ENCODE results near the gene ZBTB6. TPM values are rescaled to one million over a fixed set of nuclear protein-coding genes. Genes with fewer than 3 reads are reported as not detected.
A peak's percentile ranks its signal among the peaks of the same experiment; 100 is the strongest.

ZBTB6 gene, protein sequence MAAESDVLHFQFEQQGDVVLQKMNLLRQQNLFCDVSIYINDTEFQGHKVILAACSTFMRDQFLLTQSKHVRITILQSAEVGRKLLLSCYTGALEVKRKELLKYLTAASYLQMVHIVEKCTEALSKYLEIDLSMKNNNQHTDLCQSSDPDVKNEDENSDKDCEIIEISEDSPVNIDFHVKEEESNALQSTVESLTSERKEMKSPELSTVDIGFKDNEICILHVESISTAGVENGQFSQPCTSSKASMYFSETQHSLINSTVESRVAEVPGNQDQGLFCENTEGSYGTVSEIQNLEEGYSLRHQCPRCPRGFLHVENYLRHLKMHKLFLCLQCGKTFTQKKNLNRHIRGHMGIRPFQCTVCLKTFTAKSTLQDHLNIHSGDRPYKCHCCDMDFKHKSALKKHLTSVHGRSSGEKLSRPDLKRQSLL
- 9.0 and 9.4 TPM in 2 replicates for polyA plus RNA-seq (2014; cell fraction: cytosol; rRNA removed)
- polyA plus RNA-seq (2014; cell fraction: nucleus; rRNA removed) = 3.8 and 4.2 TPM in 2 replicates

GRCh38 chr9:122912964-122913673 lies at the start of gene ZBTB6:
Gene ZBTB6, minus strand, starts transcription at chr9:122913323. Its CDS starts 1,251 bp downstream, at chr9:122912072.
- peak; percentile 89 for DNase-seq (ENCODE audit: low spot score)

GRCh38 chr9:122961139-122961538 lies 48.0 kb upstream of the ZBTB6 start:
- DNase-seq (ENCODE audit: low spot score) = no peak

DNA sequence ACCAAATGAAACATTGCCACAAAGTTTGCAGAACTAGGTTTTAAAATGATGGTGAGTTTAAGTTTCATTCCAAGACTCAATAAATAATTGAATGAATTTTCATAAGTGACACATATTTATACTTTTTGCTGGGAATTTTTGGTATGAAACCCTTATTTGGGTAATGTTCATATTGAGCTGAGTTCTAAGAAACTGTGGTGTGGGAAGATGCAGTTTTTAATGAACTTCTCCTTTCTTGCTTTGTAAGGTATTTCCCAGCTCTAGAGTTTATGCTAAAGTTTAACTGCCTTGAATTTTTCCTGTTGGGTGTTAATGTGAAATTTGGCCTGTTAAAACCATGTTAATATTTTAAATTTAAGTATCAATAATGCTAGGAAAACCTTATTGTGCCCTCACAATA lies 42.8 kb upstream of the ZBTB6 start:
- DNase-seq (ENCODE audit: low spot score) = no peak

DNA sequence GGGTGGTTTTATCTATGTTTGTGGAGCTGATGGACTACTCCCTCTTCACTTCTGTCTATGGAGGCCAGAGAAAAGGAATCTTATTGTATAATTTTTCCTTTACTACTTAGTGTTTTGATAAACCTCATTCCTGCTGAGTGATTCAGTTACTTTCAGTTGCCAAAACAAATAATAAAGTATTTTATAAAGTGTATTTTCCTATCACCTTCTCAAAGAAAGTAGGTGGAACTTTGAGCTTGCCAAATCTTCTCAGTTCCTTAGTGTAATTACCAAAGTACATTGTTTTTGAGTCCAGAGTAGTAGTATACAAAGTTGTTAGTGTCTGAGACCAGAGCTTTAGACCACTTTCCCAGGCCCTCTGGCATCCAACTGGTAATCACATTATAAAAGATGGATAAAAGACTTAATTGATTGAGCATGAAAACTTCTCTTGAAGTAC lies 41.1 kb upstream of the ZBTB6 start:
- DNase-seq (ENCODE audit: low spot score) = no peak

DNA sequence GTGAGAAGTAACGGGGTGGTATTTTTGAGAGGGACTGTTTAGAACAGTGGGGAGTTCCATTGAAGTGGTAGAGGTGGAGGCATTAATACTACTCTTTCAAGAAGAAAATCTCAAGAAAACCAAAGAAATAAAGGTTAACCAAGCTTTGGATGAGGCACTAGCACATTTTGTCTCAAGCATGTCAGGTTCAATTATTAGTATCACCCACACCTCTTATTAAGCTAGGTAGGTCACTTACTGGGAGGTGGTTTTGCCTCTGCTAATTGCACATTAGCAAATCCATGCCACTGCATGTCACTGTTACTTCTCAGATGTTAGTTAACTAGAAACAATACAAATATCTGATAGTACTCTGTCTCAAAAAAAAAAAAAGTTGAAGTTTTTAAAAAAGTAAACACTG lies 37.9 kb upstream of the ZBTB6 start:
- no peak for DNase-seq (ENCODE audit: low spot score)

- DNase-seq (ENCODE audit: low spot score) = no peak
Observed at GRCh38 chr9:122950263-122950662, 37.1 kb upstream of the ZBTB6 start.

- DNase-seq (ENCODE audit: low spot score) = no peak
Observed at GRCh38 chr9:122949696-122950095, 36.6 kb upstream of the ZBTB6 start.

DNA sequence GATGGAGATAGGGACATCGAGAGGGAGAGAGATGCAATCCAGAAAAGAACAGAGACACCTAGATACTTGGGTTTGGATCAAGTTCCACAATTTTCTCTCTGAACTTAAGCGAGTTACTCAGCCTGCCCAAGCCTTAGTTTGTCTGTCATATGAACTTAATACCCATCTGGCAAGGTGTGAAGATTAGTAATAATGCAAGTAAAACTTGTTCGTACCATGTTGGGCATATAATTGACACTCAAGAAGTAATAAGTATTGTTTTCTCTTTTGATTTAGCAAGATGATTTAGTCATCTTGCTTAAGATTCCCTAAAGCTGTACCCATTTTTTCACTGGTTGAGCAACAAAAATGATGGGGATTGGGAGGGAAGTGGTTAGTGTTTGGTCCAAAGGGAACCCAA lies 35.2 kb upstream of the ZBTB6 start:
- DNase-seq (ENCODE audit: low spot score) = no peak

- DNase-seq (ENCODE audit: low spot score) = no peak
Observed at GRCh38 chr9:122946461-122947005, 33.4 kb upstream of the ZBTB6 start.

- DNase-seq (ENCODE audit: low spot score) = no peak
Observed at GRCh38 chr9:122944960-122945888, 32.1 kb upstream of the ZBTB6 start.

GRCh38 chr9:122941582-122942234 lies 28.6 kb upstream of the ZBTB6 start:
- DNase-seq (ENCODE audit: low spot score) = no peak

- DNase-seq (ENCODE audit: low spot score) = peak; percentile 98
Observed at GRCh38 chr9:122940749-122941581, 27.8 kb upstream of the ZBTB6 start, which contains the start of gene RABGAP1. Gene RABGAP1, plus strand, starts transcription at chr9:122941020. Its CDS starts 16,040 bp downstream, at chr9:122957060.

DNA sequence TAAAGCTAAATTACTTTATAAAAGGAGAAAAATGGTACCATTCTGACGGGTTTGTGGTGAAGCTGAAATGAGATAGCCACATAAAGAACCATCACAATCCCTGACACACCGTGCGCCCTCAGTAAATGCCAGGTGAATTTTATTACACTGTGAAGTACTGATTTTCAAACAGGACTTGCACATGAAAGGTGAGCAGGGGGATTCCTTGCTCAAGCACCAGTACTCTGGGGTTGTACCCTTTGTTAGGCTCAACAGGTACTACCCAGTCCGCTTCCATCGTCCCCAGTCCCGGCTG lies 27.3 kb upstream of the ZBTB6 start:
- no peak for DNase-seq (ENCODE audit: low spot score)

- no peak for DNase-seq (ENCODE audit: low spot score)
Observed at GRCh38 chr9:122939601-122940000, 26.5 kb upstream of the ZBTB6 start.

- no peak for DNase-seq (ENCODE audit: low spot score)
Observed at GRCh38 chr9:122936883-122937282, 23.8 kb upstream of the ZBTB6 start.

DNA sequence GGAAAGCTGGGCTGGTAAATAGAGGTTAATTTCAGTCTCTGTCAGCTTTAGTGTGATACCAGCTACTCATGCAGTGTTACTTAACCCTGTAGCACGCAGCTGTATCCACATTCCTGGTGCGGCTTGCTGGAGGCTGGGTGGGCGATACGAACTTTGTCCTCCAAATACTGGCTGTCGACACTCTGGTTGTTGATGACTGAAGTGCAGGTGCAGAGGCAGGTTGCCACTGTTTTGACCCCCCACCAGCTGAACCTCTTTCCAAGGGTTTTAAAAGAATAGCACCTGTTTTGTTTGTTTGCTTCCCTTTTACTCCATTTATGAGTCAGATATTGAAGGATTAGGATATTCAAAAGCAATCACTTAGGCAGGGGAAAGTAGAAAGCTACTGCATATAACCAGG lies 23.3 kb upstream of the ZBTB6 start:
- no peak for DNase-seq (ENCODE audit: low spot score)

GRCh38 chr9:122931226-122932121 lies 18.4 kb upstream of the ZBTB6 start, which contains the start of gene ZBTB26:
Gene ZBTB26, minus strand, starts transcription at chr9:122931512. Its CDS starts 11,578 bp downstream, at chr9:122919934.
- DNase-seq (ENCODE audit: low spot score) = peak; percentile 96

DNA sequence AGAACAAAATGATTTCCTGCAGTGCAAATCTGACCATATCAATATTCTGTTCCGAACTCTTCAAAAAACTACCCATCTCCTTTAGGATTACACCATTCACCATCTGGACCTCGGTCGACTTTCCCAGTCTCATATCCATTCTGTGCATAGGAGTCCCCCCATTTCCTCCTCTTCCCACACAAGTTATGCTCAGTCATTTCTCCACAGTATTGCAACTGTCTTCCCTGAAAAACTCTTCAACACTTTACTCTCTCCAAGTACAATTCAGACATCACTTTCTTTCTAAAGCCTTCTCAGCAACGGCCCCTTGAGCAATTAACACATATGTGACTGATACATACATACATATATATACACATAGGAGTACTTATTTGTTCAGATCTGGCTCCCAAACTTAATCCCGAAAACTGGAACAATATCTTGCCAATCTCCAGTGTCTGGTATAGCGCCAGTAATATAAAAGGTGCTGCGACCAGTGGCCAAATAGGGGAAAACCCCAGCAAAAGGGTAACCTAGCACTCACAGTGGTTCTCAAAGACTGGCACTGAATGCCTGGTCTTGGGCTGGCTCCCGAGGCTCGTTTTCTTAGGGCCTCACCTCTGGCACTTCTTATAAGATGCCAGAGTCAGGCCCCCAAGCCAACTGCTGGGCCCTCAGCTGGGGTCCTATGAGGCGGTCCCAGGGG lies 17.6 kb upstream of the ZBTB6 start:
- DNase-seq (ENCODE audit: low spot score) = no peak
